ENCODE data around the gene LPCAT1. TPM values are rescaled to one million over a fixed set of nuclear protein-coding genes. Genes with fewer than 3 reads are reported as not detected.

The LPCAT1 gene
- total RNA-seq, 1 experiment from 2014 or later = 75.0 TPM

- H3K36me3 ChIP-seq (ENCODE audit: control insufficient read depth in 1 of 2, insufficient read depth in 2 of 2, low read length in 2 of 2) = no peaks in the 10 kb centered on the region
Observed at GRCh38 chr5:1562599-1562998, 38.8 kb upstream of the LPCAT1 start.

More at GRCh38 chr5:1562599-1562998, 38.8 kb upstream of the LPCAT1 start:
- no peak for TF ChIP-seq POLR2A (IDR thresholded peaks at IDR 0.05; ENCODE audit: borderline replicate concordance, extremely low read depth, insufficient read depth, insufficient read length)
- no peak for TF ChIP-seq ZBTB33 (IDR thresholded peaks at IDR 0.05; ENCODE audit: extremely low read depth, insufficient replicate concordance, low read length)
- TF ChIP-seq MAX (IDR thresholded peaks at IDR 0.05) = no peak
- TF ChIP-seq YY1 (IDR thresholded peaks at IDR 0.05; ENCODE audit: extremely low read depth, insufficient replicate concordance, low read depth, low read length) = no peak
- TF ChIP-seq EGR1 (IDR thresholded peaks at IDR 0.05; ENCODE audit: low read depth) = no peak
- TF ChIP-seq EZH2phosphoT487 (IDR thresholded peaks at IDR 0.05; ENCODE audit: borderline replicate concordance) = no peak
- no peak for TF ChIP-seq REST (IDR thresholded peaks at IDR 0.05; ENCODE audit: low read depth)
- TF ChIP-seq JUND (IDR thresholded peaks at IDR 0.05) = no peak
- TF ChIP-seq SIN3A (IDR thresholded peaks at IDR 0.05; ENCODE audit: low read depth) = no peak
- TF ChIP-seq EZH2 (IDR thresholded peaks at IDR 0.05) = no peak
- no peak for TF ChIP-seq CEBPB (IDR thresholded peaks at IDR 0.05; ENCODE audit: low read depth)
- no peak for TF ChIP-seq CBX3 (IDR thresholded peaks at IDR 0.05; ENCODE audit: low read depth)
- TF ChIP-seq ELF1 (IDR thresholded peaks at IDR 0.05; ENCODE audit: borderline replicate concordance, low read depth) = no peak
- no peak for TF ChIP-seq FOSL1 (IDR thresholded peaks at IDR 0.05; ENCODE audit: low read depth)
- TF ChIP-seq SRF (IDR thresholded peaks at IDR 0.05; ENCODE audit: low read depth) = no peak
- TF ChIP-seq ZNF274 (IDR thresholded peaks at IDR 0.05; ENCODE audit: low read depth, low read length) = no peak
- TF ChIP-seq RAD21 (IDR thresholded peaks at IDR 0.05; ENCODE audit: low read depth) = no peak
- no peak for TF ChIP-seq SP1 (IDR thresholded peaks at IDR 0.05; ENCODE audit: low read depth)
- no peaks in the 10 kb centered on the region for H3K9me2 ChIP-seq (ENCODE audit: insufficient read depth)
- ChIA-PET CTCF (no interaction called here), POLR2A (no interaction called here), RAD21 (ENCODE audit: low non-redundant PET in 1 of 2, low total read pairs in 2 of 2, uncharacterized antibody in 2 of 2, unreplicated experiment in 2 of 2) (no interaction called here)
- no peak overlapping the region for H3K4me2 ChIP-seq (ENCODE audit: low read length)
- no peak overlapping the region for H3K4me3 ChIP-seq (replicated peaks in 1 of 2; ENCODE audit: low read depth in 1 of 2, low read length in 2 of 2)
- no peaks in the 10 kb centered on the region for H3K9me3 ChIP-seq (ENCODE audit: control insufficient read depth in 1 of 2, insufficient read depth in 1 of 2, low read depth in 1 of 2, low read length in 2 of 2)
- DNase-seq (ENCODE audit: low read depth, low spot score) = no peak
- no peak for ATAC-seq
- peaks cover 11 to 26% of the 10 kb centered on the region in 2 experiments for H3K4me1 ChIP-seq (ENCODE audit: control insufficient read depth in 1 of 2, insufficient read depth in 2 of 2, low read length in 2 of 2)
- no peak overlapping the region for H2AFZ ChIP-seq (ENCODE audit: low read depth, low read length, poor library complexity, severe bottlenecking)
- no peak overlapping the region for H3K9ac ChIP-seq (ENCODE audit: low read length)
- no peak overlapping the region for H3K27ac ChIP-seq (ENCODE audit: low read depth, low read length)
- no TSS peak for BruUV-seq (replicated peaks)
- peaks cover 14% of the 10 kb centered on the region; the same call in 1 of the 2 replicates for H3K27me3 ChIP-seq (ENCODE audit: insufficient read depth, low read length)
- H3K79me2 ChIP-seq (ENCODE audit: insufficient read depth, low read length) = no peaks in the 10 kb centered on the region
- H4K20me1 ChIP-seq (ENCODE audit: insufficient read depth) = no peaks in the 10 kb centered on the region
- intact Hi-C loops (cut with micrococcal nuclease) = no loop called here

Data from HCT116 (cell line).